Breast epithelium (tissue), 4 donors: ENCODE data around the gene DPM1. TPM values are rescaled to one million over a fixed set of nuclear protein-coding genes. Genes with fewer than 3 reads are reported as not detected.

Source experiments
- DNase-seq, 2 donors: peaks; one replicate each; pipeline ENCODE4 v3.0.0-alpha.2; 2019; ENCODE audit warnings: low spot score in 2 of 2
- H3K27ac ChIP-seq, 2 donors: fragments of 200-600 bp; sonication (generic) in 1 of 2; one replicate each; pipeline ENCODE4 v1.5.1; 2016 to 2019; ENCODE audit warnings: mild to moderate bottlenecking in 1 of 2
- H3K27me3 ChIP-seq, 2 donors: fragments of 200-600 bp; sonication (generic) in 1 of 2; one replicate each; pipeline versions ENCODE4 v1.5.1 to v1.6.0; 2017 to 2019; ENCODE audit warnings: control low read depth in 1 of 2, mild to moderate bottlenecking in 1 of 2
- H3K36me3 ChIP-seq: fragments of 200-600 bp; one replicate; pipeline ENCODE4 v1.5.1; 2019
- H3K4me1 ChIP-seq, 2 donors: fragments of 200-600 bp; sonication (generic); one replicate each; pipeline ENCODE4 v1.5.1; 2016 to 2019; ENCODE audit warnings: control low read depth in 1 of 2
- H3K4me3 ChIP-seq, 3 donors: fragments of 200-600 bp; sonication (generic); 1 replicate in 2 of 3; 2 replicates in 1 of 3; pipeline ENCODE4 v1.5.1; 2016 to 2019; ENCODE audit warnings: mild to moderate bottlenecking in 3 of 3, moderate library complexity in 2 of 3
- H3K9me3 ChIP-seq, 2 donors: fragments of 200-600 bp; sonication (generic) in 1 of 2; one replicate each; pipeline ENCODE4 v1.5.1; 2016 to 2019; ENCODE audit warnings: control low read depth in 1 of 2
- POLR2A ChIP-seq: fragments of 450-650 bp; IDR thresholded peaks from one replicate; pipeline ENCODE4 v1.6.1; 2016; ENCODE audit warnings: antibody characterized with exemption, mild to moderate bottlenecking, moderate library complexity
- POLR2AphosphoS5 ChIP-seq, 3 donors: sonication (generic); formaldehyde crosslinking; IDR thresholded peaks; one replicate each; pipeline ENCODE4 v1.6.1; 2017; ENCODE audit warnings: antibody characterized with exemption in 3 of 3
- intact Hi-C: fragments of 100-400 bp; cut with DNase I; formaldehyde crosslinking; loops from one replicate; pipeline ENCODE4 v1.15.1; 2023; ENCODE audit warnings: low total_unique reads
- total RNA-seq, 3 donors: library from RNA; depleted of rRNA; stranded (reverse); fragments of >200 nt; gene quantifications; one replicate each; pipeline ENCODE4 v1.1.0, GENCODE V29; 2016
- TF ChIP-seq, protein P1 (sequence below), 3 donors: fragments of 450-650 bp; IDR thresholded peaks; one replicate each; pipeline ENCODE4 v1.5.1; 2016 to 2017; ENCODE audit warnings: antibody characterized with exemption in 3 of 3, mild to moderate bottlenecking in 3 of 3, moderate library complexity in 3 of 3

DPM1 gene
- total RNA-seq, 3 donors from 2014 or later: 43.4 to 61.2 (median 53.4) TPM

- Histone ChIP-seq H3K36me3 (no peaks in the 10 kb centered on the region), H3K27me3 (no peaks in the 10 kb centered on the region), H3K27ac (peak overlapping the region in 1 of 2 donors; percentile 23), H3K4me1 (peaks cover 0 to 5% of the 10 kb centered on the region in 2 donors), H3K9me3 (no peaks in the 10 kb centered on the region), H3K4me3 (no peak overlapping the region)
- TF ChIP-seq POLR2A: no peak
- TF ChIP-seq, protein P1, sequence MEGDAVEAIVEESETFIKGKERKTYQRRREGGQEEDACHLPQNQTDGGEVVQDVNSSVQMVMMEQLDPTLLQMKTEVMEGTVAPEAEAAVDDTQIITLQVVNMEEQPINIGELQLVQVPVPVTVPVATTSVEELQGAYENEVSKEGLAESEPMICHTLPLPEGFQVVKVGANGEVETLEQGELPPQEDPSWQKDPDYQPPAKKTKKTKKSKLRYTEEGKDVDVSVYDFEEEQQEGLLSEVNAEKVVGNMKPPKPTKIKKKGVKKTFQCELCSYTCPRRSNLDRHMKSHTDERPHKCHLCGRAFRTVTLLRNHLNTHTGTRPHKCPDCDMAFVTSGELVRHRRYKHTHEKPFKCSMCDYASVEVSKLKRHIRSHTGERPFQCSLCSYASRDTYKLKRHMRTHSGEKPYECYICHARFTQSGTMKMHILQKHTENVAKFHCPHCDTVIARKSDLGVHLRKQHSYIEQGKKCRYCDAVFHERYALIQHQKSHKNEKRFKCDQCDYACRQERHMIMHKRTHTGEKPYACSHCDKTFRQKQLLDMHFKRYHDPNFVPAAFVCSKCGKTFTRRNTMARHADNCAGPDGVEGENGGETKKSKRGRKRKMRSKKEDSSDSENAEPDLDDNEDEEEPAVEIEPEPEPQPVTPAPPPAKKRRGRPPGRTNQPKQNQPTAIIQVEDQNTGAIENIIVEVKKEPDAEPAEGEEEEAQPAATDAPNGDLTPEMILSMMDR (IDR thresholded peaks at IDR 0.05): no peak
- TF ChIP-seq POLR2AphosphoS5 (IDR thresholded peaks at IDR 0.05): no peak
- no peak for DNase-seq
- intact Hi-C loops: no loop called here
Measured at GRCh38 chr20:50911030-50911429, 47.3 kb downstream of the DPM1 start.

DNA sequence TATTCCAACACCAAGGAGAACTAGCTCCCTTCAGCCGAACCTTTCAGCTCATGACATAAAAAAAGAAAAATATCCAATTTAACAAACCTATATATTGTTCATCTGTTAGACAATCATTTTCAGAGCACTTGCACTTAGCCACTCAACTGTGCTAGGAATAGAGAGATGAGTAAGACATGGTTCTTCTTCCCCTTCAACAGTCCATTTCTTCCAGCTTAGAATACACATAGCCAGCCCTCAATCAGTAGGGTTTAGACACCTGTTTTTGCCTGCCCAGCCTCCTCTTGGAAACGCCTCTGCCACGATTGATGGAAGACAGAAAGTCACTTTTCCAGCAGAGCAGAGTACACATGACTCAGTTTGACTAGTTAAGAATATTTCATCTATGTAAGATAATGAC is 48.9 kb downstream of the DPM1 start:
- DNase-seq: no peak

DNA sequence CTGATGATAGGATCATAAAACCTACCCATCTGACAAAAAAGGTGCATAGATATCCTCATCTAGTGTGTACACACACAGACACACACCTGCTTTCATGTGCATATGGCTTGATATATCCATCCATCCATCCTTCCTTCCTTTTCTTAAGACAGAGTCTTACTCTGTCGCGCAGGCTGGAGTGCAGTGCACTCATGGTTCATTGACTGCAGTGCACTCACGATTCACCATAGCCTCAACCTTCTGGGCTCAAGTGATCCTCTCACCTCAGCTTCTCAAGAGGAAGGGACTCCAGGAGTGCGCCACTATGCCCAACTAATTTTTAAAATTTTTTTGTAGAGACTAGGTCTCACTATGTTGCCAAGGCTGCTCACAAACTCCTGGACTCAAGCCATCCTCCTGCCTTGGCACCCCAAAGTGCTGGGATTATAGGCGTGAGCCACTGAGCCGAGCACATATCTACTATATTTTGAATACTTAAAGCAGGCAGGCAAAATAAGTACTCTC is 54.2 kb downstream of the DPM1 start:
- H3K36me3 ChIP-seq: no peaks in the 10 kb centered on the region
- H3K4me1 ChIP-seq: no peaks in the 10 kb centered on the region
- DNase-seq: no peak
- no peaks in the 10 kb centered on the region for H3K27me3 ChIP-seq
- no peak overlapping the region for H3K4me3 ChIP-seq
- TF ChIP-seq, protein P1 (IDR thresholded peaks at IDR 0.05): no peak
- TF ChIP-seq POLR2AphosphoS5 (IDR thresholded peaks at IDR 0.05) (no peak), POLR2A (no peak)
- H3K9me3 ChIP-seq: no peaks in the 10 kb centered on the region
- intact Hi-C loops: no loop called here
- no peak overlapping the region for H3K27ac ChIP-seq

More for the DNA sequence above, 48.9 kb downstream of the DPM1 start:
- TF ChIP-seq POLR2A: no peak
- no peak for TF ChIP-seq POLR2AphosphoS5 (IDR thresholded peaks at IDR 0.05)
- TF ChIP-seq, protein P1 (IDR thresholded peaks at IDR 0.05): no peak
- H3K4me1 ChIP-seq: peaks cover 0 to 5% of the 10 kb centered on the region in 2 donors
- intact Hi-C loops: no loop called here
- H3K9me3 ChIP-seq: no peaks in the 10 kb centered on the region
- no peaks in the 10 kb centered on the region for H3K27me3 ChIP-seq
- no peak overlapping the region for H3K4me3 ChIP-seq
- H3K27ac ChIP-seq: no peak overlapping the region
- no peaks in the 10 kb centered on the region for H3K36me3 ChIP-seq

GRCh38 chr20:50903353-50904051 is 54.8 kb downstream of the DPM1 start:
- no peak for DNase-seq

DNA sequence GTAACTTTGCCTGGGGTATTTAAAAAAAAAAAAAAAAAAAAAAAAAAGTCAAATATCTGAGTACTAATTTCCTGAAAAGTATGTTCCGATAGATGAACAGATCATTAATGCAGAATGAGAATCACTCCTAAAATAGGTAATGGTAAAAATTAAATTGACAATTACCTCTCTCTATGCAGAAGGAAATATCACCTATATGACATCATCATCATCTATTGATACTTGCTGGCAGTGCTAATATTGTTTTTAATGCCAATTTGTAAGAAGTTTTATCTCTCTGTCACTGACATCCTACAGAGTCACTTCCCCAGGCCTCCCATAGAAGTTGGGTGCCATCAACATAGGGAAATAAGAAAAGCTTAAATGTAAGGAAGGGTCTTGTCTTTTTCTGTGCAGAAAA is 57.0 kb downstream of the DPM1 start:
- H3K27me3 ChIP-seq: no peaks in the 10 kb centered on the region

More at GRCh38 chr20:50903353-50904051, 54.8 kb downstream of the DPM1 start:
- TF ChIP-seq POLR2A (no peak), POLR2AphosphoS5 (IDR thresholded peaks at IDR 0.05) (no peak)
- TF ChIP-seq, protein P1 (IDR thresholded peaks at IDR 0.05): no peak
- no peaks in the 10 kb centered on the region for H3K27me3 ChIP-seq
- intact Hi-C loops: no loop called here
- no peaks in the 10 kb centered on the region for H3K9me3 ChIP-seq
- no peaks in the 10 kb centered on the region for H3K4me1 ChIP-seq
- H3K4me3 ChIP-seq: no peak overlapping the region
- H3K36me3 ChIP-seq: no peaks in the 10 kb centered on the region
- H3K27ac ChIP-seq: no peak overlapping the region

More for the DNA sequence above, 57.0 kb downstream of the DPM1 start:
- Histone ChIP-seq H3K9me3 (no peaks in the 10 kb centered on the region), H3K36me3 (no peaks in the 10 kb centered on the region), H3K4me1 (no peaks in the 10 kb centered on the region), H3K4me3 (no peak overlapping the region), H3K27ac (no peak overlapping the region)
- intact Hi-C loops: no loop called here
- no peak for DNase-seq
- TF ChIP-seq POLR2A (no peak), POLR2AphosphoS5 (IDR thresholded peaks at IDR 0.05) (no peak)
- TF ChIP-seq, protein P1 (IDR thresholded peaks at IDR 0.05): no peak
